MM.1S (cell line): Measurements from ENCODE around the gene DDX28.

ENCODE experiments used
- EZH2 ChIP-seq: fragments of 300-600 bp; sonication (generic); optimal IDR thresholded peaks from 2 replicates; pipeline ENCODE3; 2017; ENCODE audit warnings: low read depth, mild to moderate bottlenecking, antibody characterized with exemption, low read length, mixed read lengths
- EZH2phosphoT487 ChIP-seq: fragments of 300-600 bp; sonication (generic); IDR thresholded peaks from 2 replicates; pipeline ENCODE4 v1.6.1; 2018; ENCODE audit warnings: antibody characterized with exemption, low read length
- TF ChIP-seq, protein P1 (sequence below): fragments of 300-600 bp; sonication (generic); IDR thresholded peaks from 2 replicates; pipeline ENCODE4 v1.5.1; 2016; ENCODE audit warnings: antibody characterized with exemption, low read length, mixed read lengths

DNA sequence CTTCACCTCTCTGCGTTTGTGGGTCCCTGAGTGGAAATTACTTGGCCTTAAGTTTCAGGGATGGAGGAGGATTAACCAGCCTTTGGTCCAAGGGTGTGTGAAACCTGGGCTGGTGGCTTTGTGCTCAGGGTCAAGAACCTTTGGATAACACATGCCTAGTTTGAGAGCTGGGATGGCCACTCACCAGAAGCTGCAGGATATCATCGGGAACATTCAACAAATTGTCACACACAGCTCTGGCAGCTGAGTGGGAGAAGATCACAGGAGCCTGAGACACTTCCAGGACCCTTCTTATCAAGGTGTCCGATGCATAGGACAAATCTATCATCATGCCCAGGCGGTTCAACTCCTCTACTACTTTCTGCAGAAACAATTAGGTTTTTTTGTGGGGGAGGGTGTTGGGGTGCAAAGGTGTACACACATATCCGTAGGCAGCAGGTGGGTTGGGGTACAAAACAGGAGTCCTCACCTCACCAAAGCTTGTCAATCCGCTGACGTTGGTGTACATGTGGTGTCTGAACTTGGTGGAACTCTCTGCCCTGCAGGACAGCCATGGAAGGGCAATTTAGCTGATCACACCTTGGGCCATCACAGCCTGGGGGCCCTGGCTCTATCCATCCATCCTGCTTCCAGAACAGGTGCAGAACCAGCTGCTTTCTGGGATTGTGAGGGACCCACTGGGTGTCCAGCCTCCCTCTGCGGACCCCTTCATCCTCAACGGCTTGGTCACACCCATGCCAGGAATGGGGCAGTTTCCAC lies 45.4 kb downstream of the DDX28 start:
- TF ChIP-seq, protein P1, sequence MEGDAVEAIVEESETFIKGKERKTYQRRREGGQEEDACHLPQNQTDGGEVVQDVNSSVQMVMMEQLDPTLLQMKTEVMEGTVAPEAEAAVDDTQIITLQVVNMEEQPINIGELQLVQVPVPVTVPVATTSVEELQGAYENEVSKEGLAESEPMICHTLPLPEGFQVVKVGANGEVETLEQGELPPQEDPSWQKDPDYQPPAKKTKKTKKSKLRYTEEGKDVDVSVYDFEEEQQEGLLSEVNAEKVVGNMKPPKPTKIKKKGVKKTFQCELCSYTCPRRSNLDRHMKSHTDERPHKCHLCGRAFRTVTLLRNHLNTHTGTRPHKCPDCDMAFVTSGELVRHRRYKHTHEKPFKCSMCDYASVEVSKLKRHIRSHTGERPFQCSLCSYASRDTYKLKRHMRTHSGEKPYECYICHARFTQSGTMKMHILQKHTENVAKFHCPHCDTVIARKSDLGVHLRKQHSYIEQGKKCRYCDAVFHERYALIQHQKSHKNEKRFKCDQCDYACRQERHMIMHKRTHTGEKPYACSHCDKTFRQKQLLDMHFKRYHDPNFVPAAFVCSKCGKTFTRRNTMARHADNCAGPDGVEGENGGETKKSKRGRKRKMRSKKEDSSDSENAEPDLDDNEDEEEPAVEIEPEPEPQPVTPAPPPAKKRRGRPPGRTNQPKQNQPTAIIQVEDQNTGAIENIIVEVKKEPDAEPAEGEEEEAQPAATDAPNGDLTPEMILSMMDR: no peak
- TF ChIP-seq EZH2: no peak
- no peak for TF ChIP-seq EZH2phosphoT487
